ENCODE measurements around the gene PALMD.
A peak's percentile ranks its signal among the peaks of the same experiment; 100 is the strongest.

Gene PALMD

DNA sequence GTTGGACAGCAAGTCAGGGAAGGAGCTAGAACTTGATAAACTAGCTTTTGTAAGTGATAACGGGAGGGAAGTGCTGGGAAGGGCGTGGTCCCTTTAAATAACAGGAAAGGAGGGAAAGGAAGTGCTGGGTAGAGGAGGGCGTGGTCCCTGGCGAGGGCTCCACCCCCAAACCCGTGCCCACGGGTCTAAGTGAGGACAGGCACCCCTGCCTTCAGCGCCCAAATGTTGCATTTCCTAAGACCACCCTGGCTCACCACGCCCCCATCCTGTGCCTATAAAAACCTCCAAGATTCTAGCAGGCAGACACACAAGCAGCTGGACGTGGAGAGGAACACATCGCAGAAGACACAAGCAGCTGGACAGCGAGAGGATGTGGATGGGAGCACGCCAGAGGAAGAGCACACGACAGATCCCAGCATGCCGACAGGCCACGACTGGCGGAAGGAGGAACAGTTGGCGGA is 58.5 kb downstream of the PALMD start:
- no peak for DNase-seq

DNA sequence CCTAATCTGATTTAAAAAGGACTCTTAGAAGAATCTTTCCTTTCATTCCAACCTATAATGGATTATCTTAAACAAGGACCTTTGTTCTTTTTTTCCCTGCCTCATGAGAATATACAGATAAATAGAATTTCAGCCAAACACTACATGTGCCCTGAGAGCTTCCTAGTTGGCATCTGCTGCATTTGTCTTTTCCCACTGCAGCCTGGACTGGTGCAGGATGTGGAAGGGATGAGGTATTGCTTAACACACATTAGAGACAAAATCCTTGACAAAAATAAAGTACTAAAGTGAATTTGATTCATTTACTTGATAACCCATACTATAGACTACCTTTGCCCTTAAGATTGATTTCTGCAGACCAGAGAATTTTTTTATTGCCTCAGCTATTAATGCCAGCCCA is 59.5 kb downstream of the PALMD start:
- DNase-seq, result no peak

DNA sequence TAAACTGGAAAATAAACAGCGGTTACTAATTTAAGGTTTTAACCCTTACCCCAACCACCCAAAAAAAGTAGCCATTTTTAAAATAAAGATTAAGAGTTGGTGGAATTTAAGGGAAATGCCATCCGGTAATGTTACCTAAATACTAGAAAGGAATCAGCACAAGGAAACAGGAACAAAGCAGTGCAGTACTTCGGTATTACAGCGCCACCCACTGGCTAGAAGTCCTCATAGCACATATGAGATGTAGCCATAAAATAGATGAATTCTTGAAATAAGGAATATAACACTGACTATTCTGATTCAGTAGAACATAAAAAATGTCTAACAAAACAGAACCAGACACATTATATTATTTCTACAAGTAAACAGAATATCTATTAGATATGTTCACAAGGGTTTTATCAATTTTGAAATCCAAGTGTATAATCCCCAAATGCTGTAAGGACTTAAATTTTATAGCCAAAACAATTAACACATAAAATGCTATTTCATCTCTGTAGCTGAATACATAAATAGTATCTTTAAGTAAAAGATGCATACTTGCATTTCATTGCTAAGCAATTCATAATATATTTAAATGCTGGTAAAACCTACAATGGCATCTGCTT is 61.7 kb downstream of the PALMD start:
- DNase-seq, result peak; percentile 31

DNA sequence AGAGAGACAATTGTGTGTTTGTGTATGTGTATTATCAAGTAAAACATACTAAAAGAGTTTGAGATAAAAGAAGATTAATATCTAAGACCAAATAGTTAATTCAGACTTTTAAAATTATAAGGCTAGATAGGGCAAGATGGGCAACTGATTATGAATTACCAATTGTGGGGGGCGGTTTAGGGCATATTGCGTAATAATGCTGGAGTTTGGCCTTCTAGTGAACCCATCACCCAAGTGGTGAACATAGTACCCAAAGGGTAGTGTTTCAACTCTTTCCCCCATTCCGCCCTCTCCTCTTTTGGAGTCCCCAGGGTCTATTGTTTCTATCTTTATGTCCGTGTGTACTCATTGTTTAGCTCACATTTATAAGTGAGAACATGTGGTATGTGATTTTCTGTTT is 65.1 kb downstream of the PALMD start:
- no peak for DNase-seq

DNA sequence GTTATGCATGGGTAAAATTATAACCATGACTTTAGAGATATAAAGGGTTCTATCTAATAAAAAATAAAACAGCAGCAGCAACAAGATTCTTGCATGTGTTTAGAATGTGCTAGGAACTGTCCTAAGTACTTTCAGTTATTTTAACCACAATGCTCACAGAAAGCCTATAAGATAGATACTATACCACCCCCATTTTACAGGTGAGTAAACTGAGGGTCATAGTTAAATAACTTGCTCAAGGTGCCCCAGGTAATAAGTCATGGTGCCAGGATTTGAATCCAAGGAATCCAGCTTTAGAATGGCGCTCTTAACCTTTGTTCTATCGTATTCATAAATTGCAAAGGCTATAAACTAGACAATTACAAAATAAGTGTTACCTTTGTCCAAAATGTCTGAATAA is 67.1 kb downstream of the PALMD start:
- no peak for DNase-seq

DNA sequence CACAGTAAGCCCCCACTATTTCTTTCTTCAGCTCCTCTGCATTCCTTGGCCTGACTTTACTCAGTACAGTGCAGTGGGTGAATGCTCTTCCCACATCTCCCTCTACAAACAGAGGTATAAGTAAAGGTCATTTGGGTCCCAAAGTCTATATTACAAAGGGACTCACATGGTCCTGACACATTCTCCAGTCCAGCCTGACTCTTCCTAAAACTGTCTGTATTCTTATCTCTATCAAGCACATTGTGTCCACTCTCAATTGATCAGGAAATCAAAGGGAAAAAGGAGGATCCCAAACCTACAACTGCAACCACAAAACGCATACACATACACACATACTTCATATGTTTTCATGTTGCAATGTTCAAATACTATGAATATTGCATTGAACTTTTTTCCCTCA is 71.1 kb downstream of the PALMD start:
- no peak for DNase-seq

DNA sequence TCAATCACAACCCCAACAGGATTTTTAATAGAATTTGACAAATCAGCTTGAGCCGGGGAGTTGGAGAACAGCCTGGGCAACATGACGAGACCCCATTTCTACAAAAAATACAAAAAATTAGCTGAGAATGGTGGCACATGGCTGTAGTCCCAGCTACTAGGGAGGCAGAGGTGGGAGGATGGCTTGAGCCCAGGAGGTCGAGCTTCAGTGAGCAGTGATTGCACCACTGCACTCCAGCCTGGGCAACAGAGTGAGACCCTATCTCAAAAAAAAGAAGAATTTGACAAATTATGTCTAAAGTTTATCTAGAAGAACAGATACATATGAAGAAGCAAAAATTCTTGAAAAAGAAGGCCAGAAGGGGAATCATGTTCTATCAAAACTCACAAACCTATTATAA is 77.3 kb downstream of the PALMD start:
- DNase-seq, result no peak

DNA sequence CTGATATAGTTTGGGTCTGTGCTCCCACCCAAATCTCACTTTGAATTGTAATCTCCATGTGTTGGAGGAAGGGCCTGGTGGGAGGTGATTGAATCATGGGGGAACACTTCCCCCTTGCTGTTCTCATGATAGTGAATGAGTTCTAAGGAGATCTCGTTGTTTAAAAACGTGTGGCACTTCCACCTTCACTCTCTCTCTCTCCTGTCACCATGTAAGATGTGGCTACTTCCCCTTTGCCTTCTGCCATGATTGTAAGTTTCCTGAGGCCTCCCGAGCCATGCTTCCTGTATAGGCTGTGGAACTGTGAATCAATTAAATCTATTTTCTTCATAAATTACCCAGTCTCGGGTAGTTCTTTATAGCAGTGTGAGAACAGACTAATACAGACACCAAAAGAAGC is 80.1 kb downstream of the PALMD start:
- DNase-seq, result no peak

DNA sequence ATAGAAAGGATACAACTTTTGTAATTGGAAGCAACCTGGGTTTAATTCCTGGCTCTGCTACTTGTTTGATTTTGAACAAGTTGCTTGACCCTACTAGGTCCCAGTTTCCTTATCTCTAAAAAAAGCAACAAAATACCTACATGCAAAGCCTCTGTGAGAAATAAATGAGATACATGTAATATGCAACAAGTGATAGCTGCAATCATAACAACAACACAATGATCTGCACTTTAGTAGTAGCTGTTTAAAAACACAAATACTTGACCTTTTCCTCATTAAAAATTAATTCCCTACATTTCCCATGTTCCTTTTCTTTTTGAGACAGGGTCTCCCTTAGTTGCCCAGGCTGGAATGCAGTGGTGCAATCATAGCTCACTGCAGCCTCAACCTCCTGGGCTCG is 80.5 kb downstream of the PALMD start:
- no peak for DNase-seq

DNA sequence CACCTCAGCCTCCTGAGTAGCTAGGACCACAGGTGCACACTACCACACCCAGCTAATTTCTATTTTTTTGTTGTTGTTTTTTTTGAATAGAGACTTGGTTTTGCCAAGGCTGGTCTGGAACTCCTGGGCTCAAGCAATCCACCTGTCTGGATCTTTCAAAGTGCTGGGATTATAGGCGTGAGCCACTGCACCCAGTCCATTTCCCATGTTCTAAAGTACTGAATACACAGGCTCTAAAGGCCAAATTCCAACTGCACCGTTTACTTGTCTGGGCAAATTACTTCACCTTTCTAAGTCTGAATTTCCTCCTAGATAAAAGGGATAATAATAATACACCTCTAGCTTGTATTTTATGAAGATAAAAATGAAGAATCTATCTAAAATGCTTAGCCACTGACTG is 80.9 kb downstream of the PALMD start:
- DNase-seq, result no peak

DNA sequence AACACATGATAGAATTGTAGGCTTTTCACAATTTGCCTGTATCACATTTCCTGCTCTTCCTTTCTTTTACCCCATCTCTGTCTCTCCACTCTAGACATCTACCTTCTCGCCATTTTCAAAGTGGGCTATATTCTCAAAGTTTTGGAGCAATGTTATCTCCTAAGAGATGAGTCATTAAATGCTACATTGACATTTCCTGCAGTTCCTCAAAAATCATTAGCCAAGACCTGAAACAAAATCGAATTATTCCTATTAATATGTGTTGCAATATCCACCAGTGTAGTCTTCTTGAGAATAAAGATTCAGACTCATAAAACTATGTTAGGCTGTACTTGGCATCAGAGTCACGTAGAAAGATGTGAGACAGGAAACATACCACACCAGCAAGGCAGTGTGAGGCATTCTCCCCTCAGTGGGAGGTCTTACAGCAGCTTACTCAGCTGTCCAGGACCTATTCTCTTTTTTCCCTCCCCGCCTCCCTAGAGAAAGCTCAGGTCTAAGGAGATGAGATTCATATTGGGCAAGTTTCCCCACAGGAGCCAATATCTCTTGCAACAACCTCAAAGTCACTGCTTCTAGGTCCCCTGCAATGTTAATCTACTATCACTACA is 81.8 kb downstream of the PALMD start:
- DNase-seq, result no peak

DNA sequence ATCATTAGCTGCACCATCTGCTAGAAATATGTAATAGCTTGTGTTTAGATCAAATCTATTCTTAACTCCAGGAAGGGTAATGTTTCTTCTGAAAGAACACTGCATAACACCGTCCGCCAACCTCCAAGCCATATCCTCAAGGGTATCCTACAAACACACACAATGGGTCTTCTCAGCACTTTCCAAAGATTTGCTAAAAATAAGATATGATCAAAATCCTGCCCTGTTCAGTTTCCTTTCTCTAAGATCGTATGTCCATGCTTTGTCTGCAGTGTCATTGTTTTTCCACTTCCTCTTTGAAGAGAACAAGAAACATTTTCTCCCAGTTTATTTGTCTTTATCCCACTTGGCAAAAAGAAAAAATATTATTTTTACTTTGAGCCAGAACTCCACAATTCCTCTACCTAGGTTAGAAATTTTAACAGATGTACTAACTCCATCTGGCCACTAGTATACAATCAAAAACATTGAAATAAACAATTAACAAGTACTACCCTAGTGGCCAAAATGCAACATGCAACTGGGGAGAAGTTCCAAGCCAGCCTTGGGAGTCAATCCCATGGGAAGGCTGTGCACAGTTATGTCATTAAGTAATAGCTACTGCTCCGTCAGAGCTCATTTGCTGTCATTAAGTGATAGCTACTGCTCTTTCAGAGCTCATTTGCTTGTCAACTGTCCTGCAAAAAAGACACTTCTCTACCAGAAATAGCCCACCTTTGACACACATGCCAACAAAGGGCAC is 82.8 kb downstream of the PALMD start:
- no peak for DNase-seq

DNA sequence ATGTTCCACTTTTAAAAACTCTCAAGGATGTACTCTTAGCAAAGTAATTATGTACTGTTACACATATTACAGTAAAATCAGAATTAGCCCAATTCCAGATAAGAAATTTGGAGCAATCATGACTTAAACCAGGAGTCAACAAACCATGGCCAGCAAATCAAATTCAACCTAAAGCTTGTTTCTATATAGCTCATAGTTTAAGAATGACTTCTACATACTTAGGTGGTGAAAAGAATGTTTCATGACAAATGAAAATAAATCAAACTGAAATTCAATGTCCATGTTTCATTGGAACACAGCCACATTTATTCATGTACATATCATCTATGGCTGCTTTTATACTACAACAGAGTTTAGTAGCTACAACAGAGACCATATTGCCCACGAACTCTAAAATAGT is 85.5 kb downstream of the PALMD start:
- no peak for DNase-seq

DNA sequence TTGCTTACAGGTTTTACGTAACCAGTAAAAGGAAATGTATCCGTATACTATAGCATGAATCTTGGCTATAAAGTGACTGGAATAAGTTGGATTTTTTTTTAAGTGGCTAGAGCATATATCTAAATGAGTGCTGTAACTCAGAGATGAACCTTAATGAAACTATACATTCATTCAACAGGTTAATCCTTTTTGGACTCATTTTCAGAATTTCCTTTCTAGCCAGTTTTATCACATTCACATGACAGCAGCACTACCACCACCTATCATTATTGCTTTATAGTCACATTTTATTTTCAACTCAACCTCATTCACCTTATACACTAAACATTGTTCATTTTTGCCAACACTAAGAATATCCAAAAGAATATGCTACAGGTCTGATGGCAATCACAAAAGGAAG is 89.9 kb downstream of the PALMD start:
- no peak for DNase-seq

DNA sequence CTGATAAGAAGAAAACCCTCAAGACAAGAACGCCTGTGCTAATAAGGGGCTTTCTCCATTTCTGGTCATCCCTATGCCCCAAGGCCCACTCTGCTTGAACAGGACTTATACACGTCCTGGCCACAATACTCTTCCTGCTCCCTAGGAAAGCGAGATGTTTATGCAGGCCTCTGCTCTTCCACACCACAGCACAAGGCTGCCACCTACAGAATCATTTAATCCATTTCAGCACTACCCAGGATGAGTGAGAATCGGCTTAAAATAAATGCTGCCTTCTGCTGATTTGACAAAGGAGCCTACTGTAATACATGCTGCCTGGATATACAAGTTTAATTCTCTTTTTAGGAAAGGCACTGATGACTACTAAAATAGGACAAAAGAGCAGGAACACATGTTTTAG is 91.1 kb downstream of the PALMD start:
- no peak for DNase-seq

DNA sequence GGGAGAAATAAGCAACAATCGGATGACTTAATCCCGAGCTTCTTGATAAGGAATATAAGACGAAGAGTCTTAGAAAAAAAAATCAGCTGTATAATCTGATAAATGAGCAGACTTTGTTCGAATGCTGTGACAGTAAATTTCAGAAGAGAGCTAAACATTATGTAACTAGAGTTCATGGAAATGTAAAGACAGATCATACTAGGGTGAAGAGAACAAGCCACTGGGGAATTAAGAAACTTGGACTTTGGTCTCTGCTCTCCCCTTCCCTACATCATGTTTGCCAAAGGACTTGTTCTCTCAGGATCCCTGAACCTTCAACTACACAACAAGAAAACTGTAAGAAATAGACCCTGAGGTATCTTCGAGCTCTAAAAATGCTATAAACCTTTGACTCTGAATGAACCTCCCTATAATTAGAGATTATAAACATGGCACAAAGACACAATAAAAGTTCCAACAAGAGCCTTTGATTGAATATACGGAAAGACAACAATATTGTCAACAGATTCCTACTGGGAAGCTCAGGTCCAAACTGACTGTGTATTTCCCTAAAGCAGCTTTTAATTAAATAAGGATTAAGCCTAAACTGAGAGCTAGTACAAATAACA is 93.0 kb downstream of the PALMD start:
- DNase-seq, result no peak

DNA sequence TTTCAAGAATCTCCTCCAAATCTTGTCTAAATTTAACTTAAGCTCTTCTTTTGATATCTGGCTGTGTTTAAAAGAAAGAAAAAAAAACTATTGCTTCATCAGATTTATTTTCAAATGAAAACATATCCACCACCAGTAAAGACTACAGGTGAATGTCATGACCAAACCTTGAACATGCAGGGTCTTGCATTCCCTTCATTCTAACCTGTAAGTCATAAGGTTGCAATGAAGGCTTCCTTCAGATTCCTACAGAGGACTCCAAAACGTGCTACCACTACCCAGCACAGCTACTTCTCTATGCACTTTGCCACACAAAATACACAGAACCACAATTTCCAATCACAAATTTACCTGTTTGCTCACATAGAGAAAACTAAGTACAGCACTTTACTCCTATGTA is 94.2 kb downstream of the PALMD start:
- no peak for DNase-seq

Measured in GF-D8 (cell line).